Stimulated activated CD4-positive, alpha-beta T cell treated with anti-CD3 and anti-CD28 coated beads, Interleukin-15, amount 100 ng/mL, for 24 hours (primary cell): ENCODE results near the gene RTN4R.
A peak's percentile ranks its signal among the peaks of the same experiment; 100 is the strongest.
"Not testable (repeated sequence)": the region's sequence is repeated elsewhere in the genome, so short reads cannot be mapped to it uniquely, and the experiment has no call there.

Source experiments
- DNase-seq: peaks from one replicate; pipeline ENCODE4 v3.0.0-alpha.2; 2020

Gene RTN4R

GRCh38 chr22:20286784-20287423, 18.8 kb upstream of the RTN4R start:
- not testable (repeated sequence) for DNase-seq

- DNase-seq = not testable (repeated sequence)
Observed at GRCh38 chr22:20286312-20286660, 18.2 kb upstream of the RTN4R start.

GRCh38 chr22:20285473-20286311, 17.6 kb upstream of the RTN4R start:
- peak; percentile 84 for DNase-seq

- no peak for DNase-seq
Observed at GRCh38 chr22:20284471-20285086, 16.5 kb upstream of the RTN4R start.

- DNase-seq = no peak
Observed at GRCh38 chr22:20283674-20284066, 15.6 kb upstream of the RTN4R start.

GRCh38 chr22:20282901-20283673, 15.0 kb upstream of the RTN4R start:
- DNase-seq = no peak

- DNase-seq = no peak
Observed at GRCh38 chr22:20281891-20282290, 13.8 kb upstream of the RTN4R start.

- DNase-seq = not testable (repeated sequence)
Observed at GRCh38 chr22:20281473-20281872, 13.4 kb upstream of the RTN4R start.

GRCh38 chr22:20280866-20281265, 12.7 kb upstream of the RTN4R start:
- no peak for DNase-seq

GRCh38 chr22:20280163-20280562, 12.0 kb upstream of the RTN4R start:
- not testable (repeated sequence) for DNase-seq

- no peak for DNase-seq
Observed at GRCh38 chr22:20279662-20280134, 11.6 kb upstream of the RTN4R start.

- DNase-seq = not testable (repeated sequence)
Observed at GRCh38 chr22:20278726-20279490, 10.8 kb upstream of the RTN4R start.

GRCh38 chr22:20277936-20278635, 10.0 kb upstream of the RTN4R start:
- DNase-seq = not testable (repeated sequence)

- no peak for DNase-seq
Observed at GRCh38 chr22:20276468-20276867, 8.3 kb upstream of the RTN4R start.

- no peak for DNase-seq
Observed at GRCh38 chr22:20275836-20276235, 7.7 kb upstream of the RTN4R start.

- not testable (repeated sequence) for DNase-seq
Observed at GRCh38 chr22:20275325-20275724, 7.2 kb upstream of the RTN4R start.

- DNase-seq = not testable (repeated sequence)
Observed at GRCh38 chr22:20274374-20274773, 6.3 kb upstream of the RTN4R start.

GRCh38 chr22:20273758-20274181, 5.7 kb upstream of the RTN4R start:
- no peak for DNase-seq

- DNase-seq = no peak
Observed at GRCh38 chr22:20272700-20273099, 4.6 kb upstream of the RTN4R start.

GRCh38 chr22:20272174-20272573, 4.1 kb upstream of the RTN4R start:
- DNase-seq = no peak
